IPS-15b (cell line): ENCODE data around the gene HIPK3.

ENCODE experiments used
- H3K27me3 ChIP-seq: one replicate; pipeline ENCODE4 v1.6.1; 2013; ENCODE audit warnings: low read length; ENCODE audit not compliant: control insufficient read depth, insufficient read depth
- H3K36me3 ChIP-seq: one replicate; pipeline ENCODE4 v1.6.1; 2013; ENCODE audit warnings: low read length; ENCODE audit not compliant: control insufficient read depth, insufficient read depth
- H3K4me1 ChIP-seq: one replicate; pipeline ENCODE4 v1.6.1; 2013; ENCODE audit warnings: mild to moderate bottlenecking, low read length; ENCODE audit not compliant: control insufficient read depth, insufficient read depth
- H3K4me3 ChIP-seq: one replicate; pipeline ENCODE4 v1.5.1; 2013; ENCODE audit warnings: low read depth, low read length
- H3K9ac ChIP-seq: one replicate; pipeline ENCODE4 v1.6.1; 2013; ENCODE audit warnings: low read depth, mild to moderate bottlenecking, low read length
- H3K9me3 ChIP-seq: one replicate; pipeline ENCODE4 v1.6.1; 2013; ENCODE audit warnings: mild to moderate bottlenecking, low read length; ENCODE audit not compliant: control insufficient read depth, insufficient read depth

The HIPK3 gene

DNA sequence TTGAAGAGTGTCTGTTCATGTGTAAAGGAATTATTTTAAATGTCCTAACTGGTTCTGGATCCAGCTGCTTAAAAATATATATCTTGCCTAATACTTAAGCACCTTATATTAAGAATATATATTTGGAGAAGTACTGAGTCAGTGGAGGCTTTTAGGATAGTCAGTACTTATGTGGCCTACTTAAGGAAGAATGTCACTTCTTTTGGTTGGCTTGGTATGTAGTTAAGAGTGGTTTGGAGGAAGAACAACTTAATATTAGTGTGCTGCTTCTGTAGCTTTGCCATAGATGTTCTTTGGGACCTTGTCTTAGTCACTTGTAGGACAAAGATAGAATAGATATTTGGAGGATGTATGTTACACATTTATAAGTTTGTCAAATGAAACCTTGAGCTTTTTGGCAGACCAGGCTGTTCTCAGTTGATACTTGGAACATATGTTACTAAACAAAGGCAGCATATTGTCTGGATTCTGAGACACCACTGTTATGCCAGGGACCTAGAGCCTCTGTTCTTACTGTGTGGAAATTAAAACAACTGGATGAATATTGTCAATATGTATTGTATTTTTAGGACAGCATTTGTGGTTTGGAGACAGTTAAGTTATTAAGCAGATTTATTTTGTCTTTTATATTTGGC, 4.9 kb downstream of the HIPK3 start:
- H3K4me1 ChIP-seq, result peaks cover 3% of the 10 kb centered on the region
- H3K4me3 ChIP-seq, result no peak overlapping the region
- no peaks in the 10 kb centered on the region for H3K36me3 ChIP-seq
- H3K9me3 ChIP-seq, result no peaks in the 10 kb centered on the region
- no peak overlapping the region for H3K9ac ChIP-seq
- H3K27me3 ChIP-seq, result no peaks in the 10 kb centered on the region

DNA sequence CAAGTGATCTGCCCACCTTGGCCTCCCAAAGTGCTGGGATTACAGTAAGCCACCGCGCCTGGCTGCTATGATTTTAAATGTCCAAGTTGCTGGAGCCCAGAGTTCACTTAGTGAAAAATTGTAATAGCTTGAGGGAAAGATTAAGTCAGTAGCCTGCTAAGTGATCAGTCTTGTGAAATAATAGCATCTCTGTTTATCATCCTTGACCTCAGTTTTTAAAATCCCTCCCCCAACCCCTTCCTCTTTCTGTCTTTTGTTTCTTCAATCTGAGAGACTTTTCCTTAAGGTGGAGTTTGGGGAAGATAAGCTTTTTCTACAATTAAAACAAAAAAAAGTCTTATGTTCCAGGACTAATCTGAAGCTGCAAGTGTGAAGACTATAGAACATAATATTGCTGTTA, 6.4 kb downstream of the HIPK3 start:
- Histone ChIP-seq H3K27me3 (no peaks in the 10 kb centered on the region), H3K36me3 (no peaks in the 10 kb centered on the region), H3K4me3 (no peak overlapping the region), H3K9ac (no peak overlapping the region), H3K9me3 (no peaks in the 10 kb centered on the region), H3K4me1 (peaks cover 3% of the 10 kb centered on the region)

DNA sequence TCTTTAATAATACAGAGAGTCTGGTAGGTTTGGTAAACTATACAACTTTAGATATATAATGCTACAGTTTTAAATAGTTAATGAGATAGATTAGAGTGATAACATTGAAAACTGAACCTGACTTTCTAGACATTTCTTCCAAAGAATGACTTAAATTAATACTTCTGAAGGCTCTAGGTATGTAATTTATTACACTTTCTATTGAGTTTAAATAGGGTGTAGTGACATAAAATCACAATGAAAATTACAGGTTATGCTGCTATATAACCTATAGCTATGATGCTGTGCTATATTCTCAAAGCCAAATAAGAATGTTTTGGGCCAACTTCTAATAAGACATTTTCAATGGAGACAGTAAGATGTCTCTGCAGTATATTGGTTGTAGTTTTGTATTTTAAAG, 7.7 kb downstream of the HIPK3 start:
- H3K4me1 ChIP-seq, result no peaks in the 10 kb centered on the region
- H3K36me3 ChIP-seq, result no peaks in the 10 kb centered on the region
- H3K27me3 ChIP-seq, result no peaks in the 10 kb centered on the region
- H3K9me3 ChIP-seq, result no peaks in the 10 kb centered on the region
- no peak overlapping the region for H3K4me3 ChIP-seq
- no peak overlapping the region for H3K9ac ChIP-seq

DNA sequence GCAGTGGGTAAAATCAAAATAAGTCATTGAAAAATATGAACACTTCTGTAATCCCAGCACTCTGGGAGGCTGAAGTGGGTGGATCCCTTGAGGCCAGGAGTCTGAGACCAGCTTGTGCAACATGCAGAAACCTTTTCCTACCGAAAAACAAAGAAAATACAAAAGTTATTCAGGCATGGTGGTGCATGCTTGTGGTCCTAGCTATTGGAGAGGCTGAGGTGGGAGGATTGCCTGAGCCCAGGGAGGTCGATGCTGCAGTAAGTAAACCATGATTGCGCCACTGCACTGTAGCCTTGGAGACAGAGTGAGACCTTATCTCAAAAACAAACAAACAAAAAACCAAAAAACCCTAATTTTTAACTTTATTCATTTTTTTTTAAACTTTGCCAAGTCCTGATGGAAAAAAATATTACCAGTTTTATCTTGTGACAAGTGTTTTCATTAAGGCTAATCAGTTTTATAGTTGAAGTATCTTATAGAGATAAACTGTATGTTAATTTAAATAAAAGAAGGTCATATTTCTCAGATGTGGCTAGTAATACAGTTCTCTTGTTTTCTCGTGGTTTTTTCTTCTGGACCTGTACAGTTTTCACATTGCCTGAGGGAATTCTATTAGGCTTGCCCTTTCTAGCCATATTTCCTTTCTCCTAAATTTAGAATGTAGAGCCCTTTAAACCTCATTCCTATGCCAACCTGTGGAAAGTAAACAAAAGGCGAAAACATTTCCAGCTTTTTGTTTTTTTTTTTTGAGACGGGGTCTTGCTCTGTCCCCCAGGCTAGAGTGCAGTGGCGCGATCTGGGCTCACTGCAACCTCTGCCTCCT, 9.4 kb downstream of the HIPK3 start:
- no peaks in the 10 kb centered on the region for H3K9me3 ChIP-seq
- H3K27me3 ChIP-seq, result no peaks in the 10 kb centered on the region
- H3K36me3 ChIP-seq, result no peaks in the 10 kb centered on the region
- no peak overlapping the region for H3K4me3 ChIP-seq
- H3K4me1 ChIP-seq, result no peaks in the 10 kb centered on the region
- H3K9ac ChIP-seq, result no peak overlapping the region

DNA sequence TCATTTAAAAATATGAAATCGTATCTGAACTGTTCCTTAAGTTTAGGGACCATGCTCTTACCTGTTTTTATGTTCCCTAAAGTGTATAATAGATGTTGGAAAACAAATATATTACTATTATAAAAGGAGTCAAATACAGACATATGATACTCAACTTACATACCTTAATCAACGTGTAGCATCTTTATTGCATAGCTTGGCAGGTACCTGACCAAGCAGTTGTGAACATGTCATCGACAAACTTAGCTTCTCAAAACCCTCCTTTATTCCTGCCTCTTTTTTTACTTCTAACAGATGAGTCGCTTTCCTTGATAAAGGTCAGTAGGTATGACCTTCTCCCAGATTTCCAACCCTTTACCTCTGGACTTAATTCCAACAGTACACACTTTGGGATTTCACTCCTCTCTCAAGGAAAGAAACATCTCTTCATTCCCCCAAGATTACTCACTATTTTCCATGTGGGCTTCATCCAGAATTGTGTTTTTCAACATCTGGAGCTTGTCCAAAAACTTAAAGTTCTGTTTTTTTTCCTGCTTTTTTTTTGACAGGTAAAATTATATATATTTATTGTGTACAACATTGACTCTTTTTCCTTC, 11.9 kb downstream of the HIPK3 start:
- Histone ChIP-seq H3K9ac (no peak overlapping the region), H3K4me3 (no peak overlapping the region), H3K4me1 (no peaks in the 10 kb centered on the region), H3K9me3 (no peaks in the 10 kb centered on the region), H3K27me3 (no peaks in the 10 kb centered on the region), H3K36me3 (no peaks in the 10 kb centered on the region)

DNA sequence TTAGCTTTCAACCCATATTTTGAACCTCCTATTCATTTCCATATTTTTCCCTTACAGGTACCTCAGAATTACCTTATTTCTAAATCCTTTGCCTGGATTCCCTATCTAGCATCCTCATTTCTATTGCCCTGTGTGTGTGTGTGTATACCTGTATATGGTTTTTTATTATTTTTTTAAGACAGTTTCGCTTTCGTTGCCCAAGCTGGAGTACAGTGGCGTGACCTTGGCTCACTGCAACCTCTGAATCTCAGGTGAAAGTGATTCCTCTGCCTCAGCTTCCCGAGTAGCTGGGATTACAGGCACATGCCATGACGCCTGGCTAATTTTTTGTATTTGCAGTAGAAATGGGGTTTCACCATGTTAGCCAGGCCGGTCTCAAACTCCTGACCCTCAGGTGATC, 12.6 kb downstream of the HIPK3 start:
- Histone ChIP-seq H3K9ac (no peak overlapping the region), H3K4me3 (no peak overlapping the region), H3K27me3 (no peaks in the 10 kb centered on the region), H3K9me3 (no peaks in the 10 kb centered on the region), H3K4me1 (no peaks in the 10 kb centered on the region), H3K36me3 (no peaks in the 10 kb centered on the region)

DNA sequence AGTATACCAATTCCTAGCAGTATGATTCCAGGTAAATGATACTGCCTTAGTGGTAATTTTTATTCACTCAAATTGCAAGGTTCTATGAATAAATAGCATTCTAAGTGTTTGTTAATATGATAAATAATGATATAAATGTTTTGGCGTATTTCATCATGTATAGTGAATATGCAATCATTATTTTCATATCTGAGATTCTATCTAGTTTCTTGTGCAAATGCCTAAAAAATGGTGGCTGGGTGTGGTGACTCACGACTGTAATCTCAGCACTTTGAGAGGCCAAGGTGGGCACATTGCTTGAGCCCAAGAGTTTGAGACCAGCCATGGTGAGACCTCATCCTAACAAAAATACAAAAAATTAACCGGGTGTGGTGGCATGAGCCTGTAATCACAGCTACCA, 13.9 kb downstream of the HIPK3 start:
- no peaks in the 10 kb centered on the region for H3K36me3 ChIP-seq
- H3K4me3 ChIP-seq, result no peak overlapping the region
- H3K27me3 ChIP-seq, result no peaks in the 10 kb centered on the region
- H3K4me1 ChIP-seq, result no peaks in the 10 kb centered on the region
- no peak overlapping the region for H3K9ac ChIP-seq
- no peaks in the 10 kb centered on the region for H3K9me3 ChIP-seq

DNA sequence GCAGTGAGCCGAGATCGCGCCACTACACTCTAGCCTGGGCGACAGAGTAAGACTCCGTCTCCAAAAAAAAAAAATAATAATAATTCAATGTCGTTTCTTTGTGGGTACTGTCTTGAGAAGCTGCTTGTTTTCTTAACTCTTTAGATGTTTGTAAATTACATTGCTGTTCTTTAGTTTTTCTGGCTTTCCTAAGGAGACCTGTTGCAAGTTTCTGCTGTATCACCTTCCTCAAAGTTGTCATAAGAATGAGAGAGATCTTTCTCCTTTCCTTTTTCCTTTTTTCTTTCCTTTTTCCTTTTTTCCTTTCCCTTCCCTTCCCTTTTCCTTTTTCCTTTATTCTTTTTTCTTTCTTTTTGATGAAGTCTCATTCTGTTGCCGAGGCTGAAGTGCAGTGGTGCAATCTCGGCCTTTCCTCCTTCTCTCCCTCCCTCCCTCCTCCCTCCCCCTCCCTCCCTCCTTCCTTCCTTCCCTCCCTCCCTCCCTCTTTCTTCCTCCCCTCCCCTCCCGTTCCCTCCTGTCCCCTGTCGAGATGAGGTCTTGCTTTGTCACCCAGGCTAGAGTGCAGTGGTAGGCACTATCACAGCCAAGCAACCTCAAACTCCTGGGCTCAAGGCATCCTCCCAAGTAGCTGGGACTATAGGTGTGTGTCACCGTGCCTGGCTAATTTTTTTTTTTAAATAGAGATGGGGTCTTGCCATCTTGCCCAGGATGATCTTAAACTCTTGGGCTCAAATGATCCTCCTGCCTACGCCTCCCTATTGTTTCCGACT, 15.3 kb downstream of the HIPK3 start:
- H3K4me3 ChIP-seq, result no peak overlapping the region

DNA sequence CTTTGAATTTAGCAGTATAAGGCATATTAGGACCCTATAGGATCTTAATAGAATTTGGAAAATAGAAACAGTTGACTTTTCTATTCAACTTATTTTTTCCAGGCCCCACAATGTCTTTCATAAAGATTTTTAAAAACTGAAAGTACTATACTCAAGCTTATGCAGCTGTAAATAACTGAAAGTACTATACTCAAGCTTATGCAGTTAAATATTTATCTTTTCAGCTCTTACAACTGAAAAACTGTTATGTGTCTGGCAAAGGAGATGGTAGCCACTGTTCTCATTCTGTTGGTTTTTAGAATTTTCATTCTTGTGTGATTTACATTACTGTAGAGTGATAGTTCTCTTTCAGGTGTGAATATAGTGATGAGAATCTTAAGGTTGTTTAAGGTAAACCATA, 16.5 kb downstream of the HIPK3 start:
- no peaks in the 10 kb centered on the region for H3K27me3 ChIP-seq
- no peak overlapping the region for H3K4me3 ChIP-seq
- no peak overlapping the region for H3K9ac ChIP-seq
- no peaks in the 10 kb centered on the region for H3K36me3 ChIP-seq
- no peaks in the 10 kb centered on the region for H3K9me3 ChIP-seq
- no peaks in the 10 kb centered on the region for H3K4me1 ChIP-seq

More for the DNA sequence above, 15.3 kb downstream of the HIPK3 start:
- Histone ChIP-seq H3K9ac (no peak overlapping the region), H3K4me1 (no peaks in the 10 kb centered on the region), H3K9me3 (no peaks in the 10 kb centered on the region), H3K36me3 (no peaks in the 10 kb centered on the region), H3K27me3 (no peaks in the 10 kb centered on the region)

DNA sequence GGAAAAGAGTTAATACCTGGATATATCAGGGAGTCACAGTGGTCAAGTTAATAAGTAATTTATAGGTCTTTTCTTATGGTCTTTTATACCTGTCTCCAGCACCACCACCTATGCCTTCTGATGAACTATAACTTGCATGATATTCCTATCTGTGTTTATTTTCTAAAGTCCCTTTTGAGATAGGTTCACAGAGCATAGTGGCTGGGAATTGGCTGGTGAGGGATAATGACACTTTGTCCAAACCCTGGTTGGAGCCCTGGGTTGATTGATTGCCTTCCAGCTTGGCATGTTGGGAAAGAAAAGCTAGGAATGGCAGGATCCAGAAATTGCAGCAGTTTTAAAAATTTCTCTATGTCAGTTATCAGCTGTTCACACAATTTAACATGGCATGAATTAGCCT, 23.2 kb downstream of the HIPK3 start:
- Histone ChIP-seq H3K4me1 (no peaks in the 10 kb centered on the region), H3K4me3 (no peak overlapping the region), H3K36me3 (no peaks in the 10 kb centered on the region), H3K9ac (no peak overlapping the region), H3K9me3 (no peaks in the 10 kb centered on the region), H3K27me3 (no peaks in the 10 kb centered on the region)

DNA sequence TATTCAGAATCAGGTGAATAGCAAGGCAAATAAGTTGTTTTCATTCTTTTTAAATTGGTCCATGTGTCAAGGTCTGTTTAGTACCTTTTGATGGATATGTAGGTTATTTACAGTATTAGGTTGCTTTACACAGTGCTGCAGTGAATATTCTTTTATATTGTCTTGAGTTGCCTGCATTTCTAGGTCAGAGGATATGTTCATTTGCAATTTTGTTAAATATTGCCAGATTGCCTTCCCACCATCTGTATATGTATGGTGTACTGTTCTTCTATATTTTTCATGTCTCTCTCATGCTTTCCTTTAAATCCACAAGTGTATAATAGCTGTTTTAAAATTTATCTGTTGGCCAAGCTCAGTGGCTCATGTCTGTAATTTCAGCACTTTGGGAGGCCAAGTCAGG, 24.6 kb downstream of the HIPK3 start:
- Histone ChIP-seq H3K27me3 (no peaks in the 10 kb centered on the region), H3K4me1 (no peaks in the 10 kb centered on the region), H3K9me3 (no peaks in the 10 kb centered on the region), H3K9ac (no peak overlapping the region), H3K36me3 (no peaks in the 10 kb centered on the region), H3K4me3 (no peak overlapping the region)
